ENCODE data around the gene MAST1.
"Not testable (repeated sequence)": the region's sequence is repeated elsewhere in the genome, so short reads cannot be mapped to it uniquely, and the experiment has no call there.

Gene MAST1

DNA sequence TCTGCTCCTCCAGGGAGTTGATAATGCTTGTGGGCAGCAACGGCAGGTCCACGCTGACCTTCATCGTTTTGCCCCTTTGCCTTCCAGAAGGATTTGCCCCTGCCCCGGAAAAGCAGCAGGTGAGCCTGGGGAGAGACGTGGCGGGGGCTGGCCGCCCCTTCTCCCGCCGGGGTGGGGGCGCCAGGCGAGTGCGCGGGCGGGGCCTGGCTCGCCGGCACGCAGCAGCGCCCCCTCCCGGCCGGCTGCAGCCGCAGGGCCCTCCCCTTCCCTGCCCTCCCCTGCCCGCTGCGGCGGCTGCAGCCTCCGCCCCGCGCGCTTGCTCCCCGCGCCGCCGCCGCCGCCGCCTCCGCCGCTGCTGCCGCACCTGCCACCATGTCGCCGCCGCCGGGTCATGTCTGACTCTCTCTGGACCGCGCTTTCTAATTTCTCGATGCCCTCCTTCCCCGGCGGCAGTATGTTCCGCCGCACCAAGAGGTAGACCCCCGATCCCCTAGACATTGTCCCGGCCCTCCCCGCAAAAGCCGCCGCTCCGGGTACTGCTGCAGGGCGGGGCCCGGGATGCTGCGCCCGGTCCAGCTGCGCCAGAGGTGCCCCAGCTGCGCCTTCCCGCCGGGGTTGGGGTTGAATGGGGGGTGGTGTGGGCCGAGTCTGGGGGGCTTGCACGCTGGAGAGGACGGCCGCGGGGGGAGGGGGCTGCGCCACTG is at the start of gene MAST1:
MAST1 (plus strand) TSS at position 334 of the 704 bp plus-strand sequence; CDS start at position 392, 58 bp downstream.
- DNase-seq = peak; percentile 64

DNA sequence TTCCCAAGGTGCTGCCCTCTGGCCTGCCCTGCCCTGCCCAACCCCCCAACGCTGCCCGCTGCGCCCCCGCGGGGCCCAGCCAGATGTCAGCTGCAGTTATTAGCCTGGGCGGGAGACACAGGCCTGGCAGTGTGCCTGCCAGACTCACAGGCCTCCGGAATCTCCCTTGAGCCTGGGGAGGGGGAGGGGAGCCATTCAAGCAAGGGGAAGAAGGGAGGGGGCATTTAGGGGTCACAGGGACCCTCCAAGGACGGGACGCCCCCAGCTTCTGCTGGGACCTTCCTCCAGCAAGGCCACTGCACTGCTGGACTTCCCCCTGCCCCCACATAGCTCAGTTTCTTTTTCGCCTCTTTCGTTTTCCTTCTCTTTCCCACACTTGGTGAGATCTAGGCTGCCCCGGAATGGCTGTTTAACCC is 49.6 kb upstream of the MAST1 start:
- DNase-seq = peak; percentile 70

DNA sequence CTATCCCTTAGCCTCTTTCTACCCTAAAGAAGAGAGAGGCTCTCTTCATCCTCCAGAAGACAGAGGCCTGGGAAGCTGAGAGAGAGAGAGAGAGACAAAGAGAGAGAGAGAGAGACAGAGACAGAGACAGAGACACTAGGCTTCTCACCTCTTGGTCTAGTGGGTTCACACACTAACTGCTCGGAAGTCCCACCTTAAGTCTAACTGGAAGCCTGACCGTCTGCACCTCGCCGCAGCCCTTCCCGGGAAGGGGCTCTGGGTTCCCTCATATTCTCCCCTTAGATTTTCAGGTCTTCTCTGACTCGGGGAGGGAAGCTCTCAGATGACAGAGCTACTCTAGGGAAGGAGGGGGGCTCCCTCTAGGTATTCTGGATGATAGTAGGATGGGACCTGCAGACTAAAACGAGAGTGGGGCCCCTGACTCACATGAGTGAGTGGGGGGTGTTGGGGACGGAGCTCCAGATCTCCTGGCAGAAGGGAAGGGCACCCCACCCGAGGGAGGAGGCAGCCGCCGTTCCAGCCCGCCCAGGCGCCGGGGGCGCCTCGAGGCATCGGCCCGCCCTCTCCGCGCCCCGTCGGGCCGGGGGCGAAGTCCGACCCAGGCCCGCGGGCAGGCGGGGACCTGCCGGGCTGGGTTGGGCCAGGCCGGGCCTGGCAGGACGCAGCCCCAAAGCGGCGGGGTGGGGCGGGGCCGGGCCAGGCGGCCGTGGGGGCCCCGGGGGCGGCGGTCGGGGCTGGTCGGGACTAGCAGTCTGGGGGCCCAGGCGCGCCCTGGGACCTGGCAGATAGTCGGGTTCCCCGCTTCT is 49.0 kb upstream of the MAST1 start:
- DNase-seq = peak; percentile 24

DNA sequence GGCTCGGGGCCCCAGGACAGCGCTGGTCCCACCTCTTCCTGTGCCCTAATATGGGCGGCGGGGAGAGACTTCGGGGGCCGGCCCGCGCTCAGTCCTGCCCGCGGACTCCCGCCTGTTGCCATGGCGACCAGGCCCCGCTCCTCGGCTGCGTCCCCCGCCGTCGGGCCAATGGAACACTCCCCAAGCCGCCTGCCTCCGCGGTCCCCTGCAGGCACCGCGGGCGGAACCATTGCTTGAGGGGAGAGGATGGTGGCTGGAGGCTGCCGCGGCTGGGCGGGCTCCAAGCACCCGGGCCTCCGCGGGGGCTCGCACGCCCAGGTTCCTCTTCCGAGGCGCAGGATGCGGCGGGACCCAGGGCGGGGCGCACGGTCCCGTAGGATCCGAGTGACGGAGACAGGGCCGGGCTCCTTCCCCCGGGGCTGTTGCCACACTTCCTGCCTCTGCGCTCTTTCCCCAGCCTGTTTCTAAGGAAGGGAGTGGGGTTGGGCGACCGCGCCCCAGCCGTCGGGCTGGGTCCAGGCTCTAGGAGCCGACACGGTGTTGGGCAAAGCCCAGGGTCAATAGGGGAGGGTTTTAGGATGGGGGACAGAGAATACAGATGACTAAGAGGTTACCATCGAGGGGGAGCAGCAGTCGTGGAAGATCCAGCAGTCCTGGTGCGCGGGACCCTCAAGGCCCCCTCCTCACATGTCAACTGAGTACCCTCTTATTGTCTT is 48.3 kb upstream of the MAST1 start:
- peak; percentile 96 for DNase-seq

DNA sequence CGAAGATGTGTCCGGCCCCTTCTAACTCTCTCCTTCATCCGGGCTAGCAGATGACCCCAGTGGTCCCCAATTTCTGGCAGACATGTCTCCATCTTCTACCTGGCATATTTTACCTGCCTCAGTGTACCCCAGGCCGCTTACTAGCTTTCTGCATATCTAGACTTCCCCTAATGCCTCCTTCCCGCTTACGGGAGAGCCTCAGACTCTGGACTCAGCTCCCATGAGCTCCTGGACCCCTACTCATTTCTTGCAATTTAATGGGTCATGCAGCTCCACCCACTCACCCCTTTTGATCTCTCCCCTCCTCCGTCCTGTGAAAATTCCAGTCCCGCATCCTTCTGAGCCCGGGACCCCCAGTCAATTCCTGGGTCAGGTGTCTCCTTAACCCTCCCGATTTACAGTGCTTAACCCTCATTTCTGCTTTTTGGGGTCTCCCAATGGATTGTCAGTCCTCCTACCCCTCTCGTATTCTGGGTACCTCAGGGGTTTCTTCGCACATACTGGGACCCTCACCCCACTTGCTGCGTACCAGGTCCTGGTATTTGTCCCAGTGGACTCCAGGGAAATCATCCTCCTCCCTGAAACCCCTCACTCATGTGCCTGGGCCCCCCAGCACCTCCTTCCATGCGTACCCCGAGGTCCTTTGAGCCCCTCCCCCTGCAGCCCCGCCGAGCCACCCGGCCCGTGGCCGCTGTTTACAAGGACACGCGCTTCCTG is 47.5 kb upstream of the MAST1 start:
- DNase-seq = no peak

DNA sequence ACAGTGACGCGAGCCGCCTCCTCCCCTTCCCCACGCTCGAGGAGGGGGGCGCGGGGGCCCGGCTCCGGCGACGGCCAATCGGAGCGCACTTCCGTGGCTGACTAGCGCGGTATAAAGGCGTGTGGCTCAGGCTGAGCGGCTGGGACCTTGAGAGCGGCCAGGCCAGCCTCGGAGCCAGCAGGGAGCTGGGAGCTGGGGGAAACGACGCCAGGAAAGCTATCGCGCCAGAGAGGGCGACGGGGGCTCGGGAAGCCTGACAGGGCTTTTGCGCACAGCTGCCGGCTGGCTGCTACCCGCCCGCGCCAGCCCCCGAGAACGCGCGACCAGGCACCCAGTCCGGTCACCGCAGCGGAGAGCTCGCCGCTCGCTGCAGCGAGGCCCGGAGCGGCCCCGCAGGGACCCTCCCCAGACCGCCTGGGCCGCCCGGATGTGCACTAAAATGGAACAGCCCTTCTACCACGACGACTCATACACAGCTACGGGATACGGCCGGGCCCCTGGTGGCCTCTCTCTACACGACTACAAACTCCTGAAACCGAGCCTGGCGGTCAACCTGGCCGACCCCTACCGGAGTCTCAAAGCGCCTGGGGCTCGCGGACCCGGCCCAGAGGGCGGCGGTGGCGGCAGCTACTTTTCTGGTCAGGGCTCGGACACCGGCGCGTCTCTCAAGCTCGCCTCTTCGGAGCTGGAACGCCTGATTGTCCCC is 46.8 kb upstream of the MAST1 start, which contains the start of gene JUNB:
JUNB (plus strand) TSS at position 142 of the 706 bp plus-strand sequence; CDS start at position 428, 286 bp downstream.
- DNase-seq = peak; percentile 94

DNA sequence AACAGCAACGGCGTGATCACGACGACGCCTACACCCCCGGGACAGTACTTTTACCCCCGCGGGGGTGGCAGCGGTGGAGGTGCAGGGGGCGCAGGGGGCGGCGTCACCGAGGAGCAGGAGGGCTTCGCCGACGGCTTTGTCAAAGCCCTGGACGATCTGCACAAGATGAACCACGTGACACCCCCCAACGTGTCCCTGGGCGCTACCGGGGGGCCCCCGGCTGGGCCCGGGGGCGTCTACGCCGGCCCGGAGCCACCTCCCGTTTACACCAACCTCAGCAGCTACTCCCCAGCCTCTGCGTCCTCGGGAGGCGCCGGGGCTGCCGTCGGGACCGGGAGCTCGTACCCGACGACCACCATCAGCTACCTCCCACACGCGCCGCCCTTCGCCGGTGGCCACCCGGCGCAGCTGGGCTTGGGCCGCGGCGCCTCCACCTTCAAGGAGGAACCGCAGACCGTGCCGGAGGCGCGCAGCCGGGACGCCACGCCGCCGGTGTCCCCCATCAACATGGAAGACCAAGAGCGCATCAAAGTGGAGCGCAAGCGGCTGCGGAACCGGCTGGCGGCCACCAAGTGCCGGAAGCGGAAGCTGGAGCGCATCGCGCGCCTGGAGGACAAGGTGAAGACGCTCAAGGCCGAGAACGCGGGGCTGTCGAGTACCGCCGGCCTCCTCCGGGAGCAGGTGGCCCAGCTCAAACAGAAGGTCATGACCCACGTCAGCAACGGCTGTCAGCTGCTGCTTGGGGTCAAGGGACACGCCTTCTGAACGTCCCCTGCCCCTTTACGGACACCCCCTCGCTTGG is 46.1 kb upstream of the MAST1 start:
- DNase-seq = peak; percentile 66

DNA sequence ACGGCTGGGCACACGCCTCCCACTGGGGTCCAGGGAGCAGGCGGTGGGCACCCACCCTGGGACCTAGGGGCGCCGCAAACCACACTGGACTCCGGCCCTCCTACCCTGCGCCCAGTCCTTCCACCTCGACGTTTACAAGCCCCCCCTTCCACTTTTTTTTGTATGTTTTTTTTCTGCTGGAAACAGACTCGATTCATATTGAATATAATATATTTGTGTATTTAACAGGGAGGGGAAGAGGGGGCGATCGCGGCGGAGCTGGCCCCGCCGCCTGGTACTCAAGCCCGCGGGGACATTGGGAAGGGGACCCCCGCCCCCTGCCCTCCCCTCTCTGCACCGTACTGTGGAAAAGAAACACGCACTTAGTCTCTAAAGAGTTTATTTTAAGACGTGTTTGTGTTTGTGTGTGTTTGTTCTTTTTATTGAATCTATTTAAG is 45.4 kb upstream of the MAST1 start:
- DNase-seq = no peak

DNA sequence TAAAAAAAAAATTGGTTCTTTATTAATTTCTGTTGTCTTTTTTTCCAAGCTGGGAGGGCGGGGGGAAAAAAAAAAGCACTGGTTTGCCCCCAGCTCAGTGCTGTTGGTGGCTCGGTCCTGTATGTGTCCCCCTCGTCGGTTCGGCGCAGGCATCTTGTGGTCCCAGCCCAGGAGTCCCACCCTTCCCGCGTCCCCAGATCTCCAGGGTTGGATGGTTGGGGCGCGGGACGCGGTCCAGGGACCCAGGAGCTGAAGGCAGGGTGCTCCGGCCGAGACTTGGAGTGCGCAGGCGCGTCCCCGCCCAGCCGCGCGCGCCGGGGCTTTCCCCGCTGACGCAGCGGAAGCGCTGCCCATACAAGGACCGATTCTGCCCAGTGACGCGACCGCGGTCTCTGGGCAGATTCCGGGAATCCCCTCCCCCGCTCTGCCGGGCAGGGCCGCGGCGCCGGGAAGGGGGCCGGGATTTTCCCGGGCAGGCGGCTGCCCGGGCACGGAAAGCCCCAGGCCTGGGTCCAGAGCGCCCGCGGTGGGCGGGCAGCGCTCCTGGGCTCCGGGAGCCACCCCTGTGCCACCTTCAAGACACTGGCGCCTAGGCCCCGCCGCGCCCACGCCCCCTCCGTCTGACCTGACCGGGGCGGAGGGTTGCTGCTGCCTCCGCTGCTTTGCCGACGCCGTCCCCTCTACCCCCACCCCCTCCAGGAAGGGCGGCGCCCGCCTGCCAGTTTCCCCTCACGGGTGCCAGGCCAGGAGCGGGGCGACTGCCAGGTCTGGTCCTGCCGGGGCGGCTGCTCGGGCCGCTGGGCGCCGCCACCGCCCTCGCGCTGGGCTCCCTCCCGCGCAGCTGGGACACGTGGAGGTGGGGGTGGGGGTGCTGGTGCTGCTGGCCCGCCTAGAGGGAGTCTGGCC is 44.8 kb upstream of the MAST1 start:
- DNase-seq = peak; percentile 88

DNA sequence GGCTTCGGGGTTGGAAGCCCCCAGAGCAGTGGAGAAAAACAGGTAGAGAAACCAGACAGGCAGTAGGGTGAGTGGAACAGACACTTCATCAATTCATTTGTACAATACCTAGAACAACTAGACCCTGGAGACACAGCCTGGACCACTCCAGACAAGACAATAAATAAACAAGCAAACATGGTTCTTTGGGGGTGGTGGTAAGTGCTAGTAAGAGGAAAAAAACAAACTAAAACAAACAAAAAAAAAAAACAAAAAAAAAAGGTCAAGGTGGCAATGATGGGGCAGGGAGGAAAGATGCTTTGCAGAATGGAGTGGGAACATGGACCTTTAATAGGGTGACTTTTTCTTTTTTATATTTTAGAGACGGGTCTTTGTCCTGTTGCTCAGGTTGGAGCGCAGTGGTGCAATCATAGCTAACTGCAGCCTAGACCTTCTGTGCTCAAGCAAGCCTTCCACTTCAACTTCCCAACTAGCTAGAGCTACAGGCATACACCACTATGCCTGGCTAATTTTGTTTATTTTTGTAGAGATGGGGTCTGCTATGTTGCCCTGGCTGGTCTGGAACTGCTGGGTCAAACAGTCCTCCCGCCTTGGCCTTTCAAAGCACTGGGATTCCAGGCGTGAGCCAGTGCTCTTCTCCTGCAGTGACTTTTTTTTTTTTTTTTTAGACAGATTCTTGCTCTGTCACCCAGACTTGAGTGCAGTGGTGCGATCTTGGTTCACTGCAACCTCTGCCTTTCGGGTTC is 43.9 kb upstream of the MAST1 start:
- no peak for DNase-seq

DNA sequence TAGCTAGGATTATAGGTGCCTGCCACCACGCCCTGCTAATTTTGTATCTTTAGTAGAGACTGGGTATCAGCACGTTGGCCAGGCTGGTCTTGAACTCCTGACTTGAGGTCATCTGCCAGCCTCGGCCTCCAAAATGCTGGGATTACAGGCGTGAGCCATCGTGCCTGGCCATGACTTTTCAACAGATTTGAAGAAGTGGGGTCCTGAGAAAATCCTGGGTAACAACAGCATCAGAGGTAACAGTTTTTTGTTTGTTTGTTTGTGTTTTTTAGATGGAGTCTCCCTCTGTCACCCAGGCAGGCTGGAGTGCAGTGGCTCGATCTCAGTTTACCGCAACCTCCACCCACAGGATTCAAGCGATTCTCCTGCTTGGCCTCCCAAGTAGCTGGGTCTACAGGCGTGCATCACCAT is 43.3 kb upstream of the MAST1 start:
- no peak for DNase-seq

DNA sequence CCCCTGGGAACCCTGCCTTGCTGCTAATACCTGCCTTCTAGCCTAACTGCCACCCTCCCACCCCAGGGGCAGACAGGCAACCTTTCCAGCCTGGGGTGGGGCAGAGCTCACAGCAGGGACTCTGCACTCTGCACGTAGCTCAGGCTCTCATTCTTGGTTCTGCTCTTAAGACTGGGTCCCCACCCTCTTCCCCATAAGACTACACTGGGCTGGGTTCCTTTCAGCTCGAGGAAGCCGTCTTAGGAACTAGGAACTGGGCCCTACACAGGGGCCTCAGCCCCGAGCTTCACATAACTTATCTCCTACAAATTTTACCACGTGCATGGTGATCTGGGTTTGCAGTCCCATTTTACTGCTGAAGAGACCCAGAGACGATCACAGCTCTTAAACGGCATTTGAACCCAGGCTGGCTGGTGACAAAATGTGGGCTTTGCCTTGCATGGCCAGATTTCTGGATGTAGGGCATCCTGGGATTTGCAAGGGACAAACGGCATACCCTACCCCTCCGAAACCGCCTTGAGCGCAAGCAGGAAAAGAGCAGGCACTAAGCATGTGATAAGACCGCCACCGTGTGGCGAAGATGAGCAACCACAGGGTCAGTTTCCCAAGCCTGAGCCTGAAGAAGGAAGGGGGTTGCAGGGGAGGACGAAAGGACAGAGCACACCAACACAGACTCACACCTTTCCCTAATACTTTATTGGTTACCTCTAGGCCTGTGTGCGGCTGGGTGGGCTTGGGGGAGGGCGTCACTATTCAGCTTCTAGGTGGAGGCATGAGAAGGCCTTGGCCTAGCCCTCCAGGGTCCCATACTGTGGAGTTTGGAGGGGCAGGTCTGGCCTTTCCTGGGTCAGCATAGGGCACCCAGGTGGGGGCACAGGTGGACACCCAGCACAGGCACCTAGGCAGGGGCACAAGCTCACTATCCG is 41.9 kb upstream of the MAST1 start:
- DNase-seq = peak; percentile 82

DNA sequence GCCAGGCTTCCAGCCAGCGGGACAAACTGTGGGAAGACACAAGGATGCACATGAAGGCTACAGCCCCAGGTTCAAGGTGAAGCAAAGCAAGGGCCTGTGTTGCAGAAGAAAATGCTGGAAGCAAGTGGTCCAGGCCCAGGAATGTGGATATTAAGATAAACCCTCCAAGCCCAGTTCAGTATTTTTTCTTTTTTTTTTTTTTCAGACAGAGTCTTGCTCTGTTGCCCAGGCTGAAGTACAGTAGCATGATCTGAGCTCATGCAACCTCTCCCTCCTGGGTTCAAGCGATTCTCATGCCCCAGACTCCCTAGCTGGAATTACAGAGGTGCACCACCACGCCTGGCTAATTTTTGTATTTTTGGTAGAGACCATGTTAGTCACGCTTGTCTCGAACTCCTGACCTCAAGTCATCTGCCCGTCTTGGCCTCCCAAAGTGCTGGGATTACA is 41.2 kb upstream of the MAST1 start:
- no peak for DNase-seq

DNA sequence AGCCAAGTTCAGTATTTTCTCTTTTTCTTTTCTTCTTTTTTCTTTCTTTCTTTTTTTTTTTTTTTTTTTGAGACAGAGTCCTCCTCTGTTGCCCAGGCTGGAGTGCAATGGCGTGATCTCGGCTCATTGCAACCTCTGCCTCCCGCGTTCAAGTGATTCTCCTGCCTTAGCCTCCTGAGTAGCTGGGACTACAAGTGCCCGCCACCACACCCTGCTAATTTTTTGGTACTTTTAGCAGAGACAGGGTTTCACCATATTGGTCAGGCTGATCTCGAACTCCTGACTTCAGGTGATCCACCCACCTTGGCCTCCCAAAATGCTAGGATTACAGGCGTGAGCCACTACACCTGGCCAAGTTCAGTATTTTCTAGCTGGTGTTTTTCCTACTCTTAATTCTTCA is 40.7 kb upstream of the MAST1 start:
- DNase-seq = not testable (repeated sequence)

DNA sequence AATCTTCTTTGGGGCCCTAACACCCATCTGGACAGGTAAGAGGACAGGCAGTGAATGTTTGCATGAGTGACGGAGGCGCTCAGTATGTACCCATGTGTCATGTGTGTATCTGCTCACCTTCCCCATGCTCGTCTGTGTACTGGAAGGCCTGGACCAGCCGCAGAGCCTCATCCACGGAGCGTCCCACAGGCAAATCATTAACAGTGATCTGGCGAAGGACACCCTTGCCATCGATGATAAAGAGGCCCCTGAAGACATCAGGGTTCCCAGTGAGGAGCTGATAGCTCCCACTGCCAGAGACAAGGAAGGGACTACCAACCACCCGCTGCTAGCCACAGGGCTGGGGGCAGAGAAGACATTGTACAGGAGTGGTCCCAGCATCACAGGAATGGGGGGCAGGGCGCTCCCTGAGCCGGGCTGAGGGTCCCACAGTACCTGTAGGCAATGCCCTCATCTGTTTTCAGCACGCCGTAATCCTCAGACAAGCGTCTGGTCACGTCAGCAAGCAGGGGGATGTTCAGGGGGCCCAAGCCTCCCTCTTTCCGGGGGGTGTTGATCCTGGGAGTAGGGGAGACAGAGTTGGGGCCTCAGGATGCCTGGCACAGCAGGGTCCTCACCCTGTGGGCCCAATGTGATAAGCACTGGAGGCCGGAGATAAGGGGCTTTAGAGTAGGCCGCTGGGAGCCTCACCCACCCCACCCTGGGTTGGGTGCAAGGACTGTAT is 38.4 kb upstream of the MAST1 start:
- no peak for DNase-seq

DNA sequence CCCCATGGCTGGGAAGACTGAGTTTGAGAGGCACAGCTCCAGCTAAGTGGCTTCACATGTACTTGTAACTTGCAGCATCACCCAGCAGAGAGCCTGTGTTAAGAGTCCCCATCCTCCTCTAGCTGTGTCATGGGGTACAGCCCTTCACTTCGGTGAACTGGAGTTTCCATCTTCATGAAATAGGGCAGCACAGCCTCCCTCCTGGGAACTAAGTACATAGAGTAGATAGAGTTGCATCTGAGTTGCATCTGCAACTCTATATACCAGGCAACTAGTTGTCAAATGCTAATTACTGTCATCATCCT is 37.9 kb upstream of the MAST1 start:
- DNase-seq = no peak

DNA sequence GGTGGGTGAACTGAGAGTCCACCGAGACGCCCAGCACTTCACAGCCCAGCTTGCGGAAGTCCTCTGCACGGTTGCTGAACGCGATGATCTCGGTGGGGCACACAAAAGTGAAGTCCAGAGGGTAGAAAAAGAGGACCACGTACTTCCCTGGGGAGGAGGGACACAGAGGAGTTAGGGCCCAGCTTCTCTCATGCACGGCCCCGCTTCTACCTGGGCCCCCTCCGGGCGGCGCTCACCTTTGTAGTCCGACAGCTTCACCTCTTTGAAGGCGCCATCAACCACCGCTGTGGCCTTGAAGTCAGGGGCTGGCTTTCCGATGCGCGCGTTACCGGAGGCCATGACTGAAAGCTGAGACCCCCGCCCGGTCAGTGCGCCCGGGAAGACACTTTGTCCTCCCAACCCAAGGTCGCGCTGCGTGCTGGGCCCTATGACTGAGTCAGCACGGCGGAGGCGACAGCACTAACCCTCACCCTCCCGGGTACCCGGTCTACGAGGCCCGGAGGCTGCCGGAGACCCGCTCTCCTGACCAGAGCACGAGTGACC is 37.3 kb upstream of the MAST1 start:
- DNase-seq = no peak

Measured in COR-L47 (cell line).